ENCODE results near the gene HCFC1. TPM values are rescaled to one million over a fixed set of nuclear protein-coding genes. Genes with fewer than 3 reads are reported as not detected.
A peak's percentile ranks its signal among the peaks of the same experiment; 100 is the strongest.

The HCFC1 gene
- total and polyA plus RNA-seq, 3 experiments from 2014 or later = 12.4 to 156 (median 152) TPM

- Histone ChIP-seq H3K4me1 (ENCODE audit: insufficient read depth, low read length) (peaks cover 13% of the 10 kb centered on the region), H3K27ac (ENCODE audit: low read depth, low read length) (no peak overlapping the region), H3K4me3 (ENCODE audit: low read length) (no peak overlapping the region), H3K9me3 (ENCODE audit: low read length) (no peaks in the 10 kb centered on the region), H3K36me3 (ENCODE audit: insufficient read depth, low read length) (peaks cover 10% of the 10 kb centered on the region), H3K27me3 (ENCODE audit: insufficient read depth, low read length, poor library complexity, severe bottlenecking) (no peaks in the 10 kb centered on the region)
- Mint-ChIP-seq H3K27ac (peak overlapping the region in 7 of 8 donors; percentile 59 to 93 (median 78)), H3K4me1 (peaks cover 9 to 15% (median 13%) of the 10 kb centered on the region in 3 donors), H3K4me3 (peak overlapping the region in 4 of 7 donors; percentile 0 to 17 (median 10)), H3K27me3 (peaks cover 0 to 2% of the 10 kb centered on the region in 2 donors), H3K36me3 (peaks cover 0 to 24% (median 8%) of the 10 kb centered on the region in 3 donors), H3K9me3 (no peaks in the 10 kb centered on the region)
- peak; percentile 64 to 85 (median 75) for DNase-seq
- ChIA-PET CTCF (interaction anchor here (0.7 to 10.4 kb wide), 19 partner anchors 11 to 220 kb away, joined by 3 to 230 read pairs (median 4); partner anchors contain the start of genes ARHGAP4, HCFC1, IDH3G and NAA10), POLR2A (interaction anchor here (0.6 to 2.2 kb wide), 5 partner anchors 12 to 200 kb away, joined by 3 to 17 read pairs (median 4); partner anchors contain the start of genes ARHGAP4 and NAA10)
These were observed 24.4 kb downstream of the HCFC1 start for GRCh38 chrX:153947009-153947769.

GRCh38 chrX:153945956-153946943 is 25.4 kb downstream of the HCFC1 start:
- POLR2A ChIA-PET = interaction anchor here (0.6 to 2.2 kb wide), 4 partner anchors 20 to 199 kb away, joined by 3 to 17 read pairs (median 4); partner anchors contain the start of gene ARHGAP4
- CTCF ChIA-PET = interaction anchor here (0.7 to 10.4 kb wide), 16 partner anchors 12 to 219 kb away, joined by 3 to 230 read pairs (median 4); partner anchors contain the start of genes ARHGAP4, HCFC1 and NAA10
- Mint-ChIP-seq H3K4me3 (no peak overlapping the region), H3K27ac (peak overlapping the region in 1 of 8 donors; percentile 33), H3K36me3 (peaks cover 0 to 21% (median 6%) of the 10 kb centered on the region in 3 donors), H3K9me3 (no peaks in the 10 kb centered on the region), H3K27me3 (peaks cover 0 to 2% of the 10 kb centered on the region in 2 donors), H3K4me1 (peaks cover 10 to 15% (median 14%) of the 10 kb centered on the region in 3 donors)
- Histone ChIP-seq H3K9me3 (ENCODE audit: low read length) (no peaks in the 10 kb centered on the region), H3K36me3 (ENCODE audit: insufficient read depth, low read length) (peaks cover 5% of the 10 kb centered on the region), H3K27me3 (ENCODE audit: insufficient read depth, low read length, poor library complexity, severe bottlenecking) (no peaks in the 10 kb centered on the region), H3K27ac (ENCODE audit: low read depth, low read length) (no peak overlapping the region), H3K4me1 (ENCODE audit: insufficient read depth, low read length) (peaks cover 13% of the 10 kb centered on the region), H3K4me3 (ENCODE audit: low read length) (no peak overlapping the region)
- no peak for DNase-seq

- peaks cover 12 to 16% (median 15%) of the 10 kb centered on the region in 3 donors for H3K4me1 Mint-ChIP-seq
- no peaks in the 10 kb centered on the region for H3K9me3 ChIP-seq (ENCODE audit: low read length)
- H3K27ac ChIP-seq (ENCODE audit: low read depth, low read length) = no peak overlapping the region
- H3K36me3 ChIP-seq (ENCODE audit: insufficient read depth, low read length) = no peaks in the 10 kb centered on the region
- CTCF ChIA-PET = interaction anchor here (6.9 to 10.4 kb wide), 2 partner anchors 19 to 23 kb away, joined by 54 to 230 read pairs; partner anchors contain the start of genes ARHGAP4 and HCFC1
- H3K4me3 Mint-ChIP-seq = peak overlapping the region in 2 of 7 donors; percentile 45 to 81
- no peak overlapping the region for H3K4me3 ChIP-seq (ENCODE audit: low read length)
- H3K27ac Mint-ChIP-seq = no peak overlapping the region
- H3K4me1 ChIP-seq (ENCODE audit: insufficient read depth, low read length) = peaks cover 13% of the 10 kb centered on the region
- no peak for DNase-seq
- H3K27me3 Mint-ChIP-seq = peaks cover 0 to 2% of the 10 kb centered on the region in 2 donors
- no peaks in the 10 kb centered on the region for H3K27me3 ChIP-seq (ENCODE audit: insufficient read depth, low read length, poor library complexity, severe bottlenecking)
- POLR2A ChIA-PET = interaction anchor here (1.1 to 1.2 kb wide), 2 partner anchors 20 to 1003 kb away, joined by 5 read pairs; no protein-coding TSS in a partner anchor
- H3K36me3 Mint-ChIP-seq = peaks cover 0 to 8% (median 1%) of the 10 kb centered on the region in 3 donors
- no peaks in the 10 kb centered on the region for H3K9me3 Mint-ChIP-seq
These were observed 26.8 kb downstream of the HCFC1 start for GRCh38 chrX:153944800-153945150.

- Mint-ChIP-seq H3K27me3 (peaks cover 0 to 2% of the 10 kb centered on the region in 2 donors), H3K4me1 (peaks cover 12 to 15% (median 13%) of the 10 kb centered on the region in 3 donors), H3K4me3 (peak within 1 kb of the TSS; percentile 64 to 81 (median 67)), H3K27ac (peak within 1 kb of the TSS in 5 of 8 donors; percentile 34 to 83 (median 54)), H3K36me3 (peaks cover 0 to 5% (median 1%) of the 10 kb centered on the region in 3 donors), H3K9me3 (no peaks in the 10 kb centered on the region)
- ChIA-PET CTCF (interaction anchor here (10.4 kb wide), 1 partner anchor 19 kb away, joined by 230 read pairs; the partner anchor contains the start of gene ARHGAP4), POLR2A (interaction anchor here (1.1 to 1.2 kb wide), 2 partner anchors 20 to 1003 kb away, joined by 5 read pairs; no protein-coding TSS in a partner anchor)
- H3K9me3 ChIP-seq (ENCODE audit: low read length) = no peaks in the 10 kb centered on the region
- no peaks in the 10 kb centered on the region for H3K36me3 ChIP-seq (ENCODE audit: insufficient read depth, low read length)
- H3K4me1 ChIP-seq (ENCODE audit: insufficient read depth, low read length) = peaks cover 13% of the 10 kb centered on the region
- H3K4me3 ChIP-seq (ENCODE audit: low read length) = peak within 1 kb of the TSS; percentile 45
- no peaks in the 10 kb centered on the region for H3K27me3 ChIP-seq (ENCODE audit: insufficient read depth, low read length, poor library complexity, severe bottlenecking)
- peak within 1 kb of the TSS; percentile 51 for H3K27ac ChIP-seq (ENCODE audit: low read depth, low read length)
- peak in 3 of 5 donors; percentile 19 to 55 (median 21) for DNase-seq
These were observed 27.3 kb downstream of the HCFC1 start, which contains the start of gene RENBP for GRCh38 chrX:153944140-153944799. TSS of gene RENBP (minus strand) at chrX:153944643. CDS start at chrX:153944610, 33 bp downstream.

GRCh38 chrX:153941336-153942252 is 30.0 kb downstream of the HCFC1 start:
- no peak for DNase-seq
- ChIA-PET CTCF (no interaction called here), POLR2A (interaction anchor here (1.3 kb wide), 1 partner anchor 15 kb away, joined by 3 read pairs; no protein-coding TSS in a partner anchor)
- Histone ChIP-seq H3K9me3 (ENCODE audit: low read length) (no peaks in the 10 kb centered on the region), H3K4me1 (ENCODE audit: insufficient read depth, low read length) (peaks cover 9% of the 10 kb centered on the region), H3K27ac (ENCODE audit: low read depth, low read length) (no peak overlapping the region), H3K36me3 (ENCODE audit: insufficient read depth, low read length) (no peaks in the 10 kb centered on the region), H3K4me3 (ENCODE audit: low read length) (no peak overlapping the region), H3K27me3 (ENCODE audit: insufficient read depth, low read length, poor library complexity, severe bottlenecking) (no peaks in the 10 kb centered on the region)
- Mint-ChIP-seq H3K27ac (peak overlapping the region in 2 of 8 donors; percentile 50 to 69), H3K27me3 (peaks cover 0 to 3% of the 10 kb centered on the region in 2 donors), H3K4me3 (no peak overlapping the region), H3K36me3 (no peaks in the 10 kb centered on the region), H3K9me3 (no peaks in the 10 kb centered on the region), H3K4me1 (peaks cover 6 to 11% (median 8%) of the 10 kb centered on the region in 3 donors)

GRCh38 chrX:153939573-153939972 is 32.0 kb downstream of the HCFC1 start:
- Histone ChIP-seq H3K36me3 (ENCODE audit: insufficient read depth, low read length) (no peaks in the 10 kb centered on the region), H3K4me3 (ENCODE audit: low read length) (no peak overlapping the region), H3K9me3 (ENCODE audit: low read length) (no peaks in the 10 kb centered on the region), H3K27ac (ENCODE audit: low read depth, low read length) (no peak overlapping the region), H3K27me3 (ENCODE audit: insufficient read depth, low read length, poor library complexity, severe bottlenecking) (no peaks in the 10 kb centered on the region), H3K4me1 (ENCODE audit: insufficient read depth, low read length) (peaks cover 13% of the 10 kb centered on the region)
- no peaks in the 10 kb centered on the region for H3K9me3 Mint-ChIP-seq
- DNase-seq = no peak
- H3K36me3 Mint-ChIP-seq = no peaks in the 10 kb centered on the region
- H3K4me1 Mint-ChIP-seq = peaks cover 8 to 13% (median 12%) of the 10 kb centered on the region in 3 donors
- POLR2A ChIA-PET = interaction anchor here (0.7 kb wide), 1 partner anchor 36 kb away, joined by 6 read pairs; no protein-coding TSS in a partner anchor
- no peak overlapping the region for H3K27ac Mint-ChIP-seq
- peaks cover 0 to 5% of the 10 kb centered on the region in 2 donors for H3K27me3 Mint-ChIP-seq
- CTCF ChIA-PET = interaction anchor here (1.6 kb wide), 1 partner anchor 9 kb away, joined by 5 read pairs; no protein-coding TSS in a partner anchor
- no peak overlapping the region for H3K4me3 Mint-ChIP-seq

Data from CD8-positive, alpha-beta memory T cell (primary cell).